Transverse colon (tissue), 4 donors: ENCODE results near the gene GALP. TPM values are rescaled to one million over a fixed set of nuclear protein-coding genes. Genes with fewer than 3 reads are reported as not detected.
A peak's percentile ranks its signal among the peaks of the same experiment; 100 is the strongest.
"Not testable (repeated sequence)": the region's sequence is repeated elsewhere in the genome, so short reads cannot be mapped to it uniquely, and the experiment has no call there.

ENCODE experiments used
- DNase-seq: peaks from one replicate; pipeline ENCODE4 v3.0.0-alpha.2; 2019
- H3K27ac ChIP-seq, 4 donors: fragments of 200-600 bp; sonication (generic); 2 replicates each; pipeline ENCODE4 v1.5.1; 2016 to 2018; ENCODE audit warnings: inconsistent platforms in 4 of 4
- H3K27me3 ChIP-seq: fragments of 200-600 bp; sonication (generic); 2 replicates; pipeline ENCODE4 v1.5.1; 2017; ENCODE audit warnings: inconsistent platforms
- H3K36me3 ChIP-seq, 4 donors: fragments of 200-600 bp; sonication (generic); 2 replicates each; pipeline ENCODE4 v1.5.1; 2017 to 2019; ENCODE audit warnings: inconsistent platforms in 4 of 4
- H3K4me1 ChIP-seq, 4 donors: fragments of 200-600 bp; sonication (generic); 2 replicates each; pipeline ENCODE4 v1.5.1; 2017 to 2020; ENCODE audit warnings: inconsistent platforms in 4 of 4
- H3K4me3 ChIP-seq, 4 donors: fragments of 200-600 bp; sonication (generic); 1 replicate in 1 of 4; 2 replicates in 3 of 4; pipeline versions ENCODE4 v1.5.1 to v1.6.1; 2017 to 2019; ENCODE audit warnings: inconsistent platforms in 4 of 4
- H3K9me3 ChIP-seq, 2 donors: fragments of 200-600 bp; sonication (generic); 2 replicates each; pipeline ENCODE4 v1.5.1; 2017 to 2019; ENCODE audit warnings: inconsistent platforms in 2 of 2
- CTCF ChIP-seq, 5 experiments: fragments of 200-600 bp in 3 of 5; fragments of 450-650 bp in 2 of 5; sonication (generic) in 3 of 5; IDR thresholded peaks; 1 replicate in 2 of 5; 2 replicates in 3 of 5; pipeline ENCODE4 v1.5.1; 2016 to 2017; ENCODE audit warnings: antibody characterized with exemption in 5 of 5, inconsistent platforms in 3 of 5, mild to moderate bottlenecking in 2 of 5, moderate library complexity in 1 of 5
- EP300 ChIP-seq: sonication (generic); formaldehyde crosslinking; IDR thresholded peaks from one replicate; pipeline ENCODE4 v1.6.1; 2017; ENCODE audit warnings: antibody characterized with exemption, low read depth
- POLR2A ChIP-seq: fragments of 450-650 bp; IDR thresholded peaks from one replicate; pipeline ENCODE4 v1.6.1; 2016; ENCODE audit warnings: antibody characterized with exemption, mild to moderate bottlenecking, moderate library complexity
- POLR2AphosphoS5 ChIP-seq, 3 donors: sonication (generic); formaldehyde crosslinking; IDR thresholded peaks; one replicate each; pipeline ENCODE4 v1.6.1; 2016; ENCODE audit warnings: antibody characterized with exemption in 3 of 3
- WGBS, 2 donors: methylation state at CpG; one replicate each; pipeline ENCODE4 v1.1.5; 2018; ENCODE audit warnings: low coverage in 1 of 2; 5-methylcytosine and 5-hydroxymethylcytosine counted together
- in situ Hi-C, 4 donors: fragments of 200-750 bp; cut with MboI; loops; one replicate each; pipeline versions ENCODE4 v1.15.0 to v1.15.1; 2017; ENCODE audit warnings: low sequenced_read_pairs in 3 of 4, low pct_ligation_motif_present in 1 of 4, low pct_unique_long_range_greater_than_20kb in 1 of 4
- intact Hi-C: fragments of 100-400 bp; cut with DNase I; formaldehyde crosslinking; loops from one replicate; pipeline ENCODE4 v1.15.1; 2023; ENCODE audit warnings: low total_unique reads
- total RNA-seq, 4 donors: library from RNA; depleted of rRNA; stranded (reverse); fragments of >200 nt; gene quantifications; one replicate each; pipeline ENCODE4 v1.1.0, GENCODE V29; 2016

GALP gene
- total RNA-seq, 4 donors from 2014 or later = not detected

GRCh38 chr19:56218961-56219360 lies 43.2 kb downstream of the GALP start:
- no peak for DNase-seq
- peaks cover 15% of the 10 kb centered on the region for H3K27me3 ChIP-seq
- H3K9me3 ChIP-seq = no peaks in the 10 kb centered on the region
- 86 to 97% methylated on average over 5 to 10 of the region's 10 CpGs for WGBS, 2 donors
- intact Hi-C loops = no loop called here
- in situ Hi-C loops = no loop called here
- H3K4me3 ChIP-seq = no peak overlapping the region
- no peak overlapping the region for H3K27ac ChIP-seq
- TF ChIP-seq POLR2AphosphoS5 (IDR thresholded peaks at IDR 0.05) (no peak), CTCF (IDR thresholded peaks at IDR 0.05) (no peak), POLR2A (no peak), EP300 (no peak)
- H3K4me1 ChIP-seq = peaks cover 0 to 7% (median 1%) of the 10 kb centered on the region in 4 donors
- H3K36me3 ChIP-seq = no peaks in the 10 kb centered on the region

- H3K9me3 ChIP-seq, H3K4me1 ChIP-seq, intact Hi-C loops, in situ Hi-C loops, DNase-seq, H3K4me3 ChIP-seq, H3K27ac ChIP-seq, H3K36me3 ChIP-seq: not testable (repeated sequence)
- WGBS, 2 donors = 62 to 90% methylated on average over 2 to 9 of the region's 9 CpGs
- TF ChIP-seq CTCF (IDR thresholded peaks at IDR 0.05) = peak in 2 of 5 experiments; percentile 4 to 19
- peaks cover 15% of the 10 kb centered on the region for H3K27me3 ChIP-seq
Observed at GRCh38 chr19:56221442-56221841, 45.6 kb downstream of the GALP start.

GRCh38 chr19:56221851-56222250 lies 46.0 kb downstream of the GALP start:
- WGBS, 2 donors = 95 to 100% methylated on average over 4 to 14 of the region's 14 CpGs
- H3K36me3 ChIP-seq = no peaks in the 10 kb centered on the region
- intact Hi-C loops (no loop called here), in situ Hi-C loops (no loop called here)
- DNase-seq = no peak
- H3K4me1 ChIP-seq = peaks cover 0 to 7% (median under 1%) of the 10 kb centered on the region in 4 donors
- no peak overlapping the region for H3K27ac ChIP-seq
- H3K4me3 ChIP-seq = no peak overlapping the region
- H3K27me3 ChIP-seq = peaks cover 12% of the 10 kb centered on the region
- TF ChIP-seq POLR2A (no peak), POLR2AphosphoS5 (IDR thresholded peaks at IDR 0.05) (no peak), EP300 (no peak), CTCF (IDR thresholded peaks at IDR 0.05) (no peak)
- H3K9me3 ChIP-seq = no peaks in the 10 kb centered on the region

- H3K27ac ChIP-seq = no peak overlapping the region
- no peak overlapping the region for H3K4me3 ChIP-seq
- DNase-seq = no peak
- H3K36me3 ChIP-seq = no peaks in the 10 kb centered on the region
- H3K4me1 ChIP-seq = no peaks in the 10 kb centered on the region
- peaks cover 2% of the 10 kb centered on the region for H3K27me3 ChIP-seq
- intact Hi-C loops (no loop called here), in situ Hi-C loops (no loop called here)
- 88 to 90% methylated on average over 5 to 6 of the region's 6 CpGs for WGBS, 2 donors
- no peak for TF ChIP-seq POLR2AphosphoS5 (IDR thresholded peaks at IDR 0.05)
- TF ChIP-seq CTCF (IDR thresholded peaks at IDR 0.05) = no peak
- TF ChIP-seq EP300 = no peak
- no peak for TF ChIP-seq POLR2A
- H3K9me3 ChIP-seq = no peaks in the 10 kb centered on the region
Observed at GRCh38 chr19:56222901-56223300, 47.1 kb downstream of the GALP start.
